Stimulated activated CD4-positive, alpha-beta T cell treated with anti-CD3 and anti-CD28 coated beads, Interleukin-4, amount 100 ng/mL, for 48 hours (primary cell): ENCODE results near the gene ANKRD6.
"Not testable (repeated sequence)": the region's sequence is repeated elsewhere in the genome, so short reads cannot be mapped to it uniquely, and the experiment has no call there.

ENCODE experiments used
- DNase-seq, 2 donors: peaks; one replicate each; pipeline ENCODE4 v3.0.0-alpha.2; 2020; ENCODE audit warnings: low read depth in 2 of 2

ANKRD6 gene

GRCh38 chr6:89432875-89433251 is at the start of gene ANKRD6:
Gene ANKRD6, plus strand, starts transcription at chr6:89433152. Its CDS starts 133,825 bp downstream, at chr6:89566977.
- peak; percentile 75 to 84 for DNase-seq

DNA sequence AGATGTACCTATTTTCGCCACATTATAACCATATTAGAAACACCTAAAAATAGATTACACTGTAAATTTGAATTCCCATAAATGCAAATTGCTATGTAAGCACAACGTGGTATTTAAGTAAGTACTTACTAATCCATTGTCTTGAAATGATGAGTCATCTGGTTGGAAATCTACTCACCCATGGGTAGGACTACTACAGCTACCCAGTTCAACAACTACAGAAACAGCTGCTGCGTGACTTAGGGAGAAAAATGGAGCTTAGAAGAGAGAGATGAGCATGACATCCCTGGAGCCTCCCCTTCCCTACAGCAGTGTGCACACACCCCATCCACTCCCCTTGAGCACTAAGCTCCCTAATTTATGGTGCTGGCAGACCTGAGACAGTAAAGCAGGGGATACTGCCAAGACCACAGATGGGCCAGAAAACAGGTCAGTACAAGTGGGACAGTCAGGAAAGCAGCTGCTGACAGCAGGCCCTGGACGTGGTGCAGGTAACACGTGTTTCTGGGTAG is 47.7 kb upstream of the ANKRD6 start:
- DNase-seq = no peak

GRCh38 chr6:89385846-89386245 is 47.1 kb upstream of the ANKRD6 start:
- DNase-seq = no peak

- DNase-seq = no peak
Observed at GRCh38 chr6:89386917-89387491, 45.9 kb upstream of the ANKRD6 start.

- DNase-seq = no peak
Observed at GRCh38 chr6:89387516-89388201, 45.3 kb upstream of the ANKRD6 start.

DNA sequence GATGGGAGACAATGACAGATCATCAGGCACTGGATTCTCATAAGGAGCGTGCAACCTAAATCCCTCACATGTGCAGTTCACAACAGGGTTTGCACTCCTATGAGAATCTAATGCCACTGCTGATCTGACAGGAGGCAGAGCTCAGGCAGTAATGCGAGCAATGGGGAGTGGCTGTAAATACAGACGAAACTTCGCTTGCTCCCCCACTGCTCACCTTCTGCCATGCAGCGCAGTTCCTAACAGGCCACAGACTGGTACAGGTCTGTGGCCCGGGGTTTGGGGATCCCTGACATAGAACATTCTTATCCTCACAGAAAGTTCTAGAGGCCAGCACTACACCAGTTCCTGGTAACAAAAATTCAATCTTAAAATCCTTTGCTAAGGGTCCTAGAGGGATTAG is 44.1 kb upstream of the ANKRD6 start:
- no peak for DNase-seq

DNA sequence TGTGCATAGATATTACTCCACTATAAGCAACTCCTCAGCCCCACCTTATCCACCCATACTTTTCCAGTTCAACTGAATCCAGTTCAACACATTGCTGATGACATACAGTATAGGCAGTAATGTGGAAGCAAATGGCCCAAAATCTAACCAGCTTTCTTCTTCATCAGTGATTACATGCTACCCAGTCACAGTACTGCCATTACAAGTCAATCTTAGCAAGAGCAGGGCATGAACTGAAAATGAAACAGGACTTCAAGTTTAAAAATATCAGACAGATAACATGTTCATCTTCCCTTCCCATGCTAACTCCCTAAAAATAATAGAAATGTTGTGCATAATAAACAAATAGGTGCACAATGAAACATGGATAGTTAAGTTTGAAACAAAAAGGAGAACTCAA is 40.1 kb upstream of the ANKRD6 start:
- no peak for DNase-seq

DNA sequence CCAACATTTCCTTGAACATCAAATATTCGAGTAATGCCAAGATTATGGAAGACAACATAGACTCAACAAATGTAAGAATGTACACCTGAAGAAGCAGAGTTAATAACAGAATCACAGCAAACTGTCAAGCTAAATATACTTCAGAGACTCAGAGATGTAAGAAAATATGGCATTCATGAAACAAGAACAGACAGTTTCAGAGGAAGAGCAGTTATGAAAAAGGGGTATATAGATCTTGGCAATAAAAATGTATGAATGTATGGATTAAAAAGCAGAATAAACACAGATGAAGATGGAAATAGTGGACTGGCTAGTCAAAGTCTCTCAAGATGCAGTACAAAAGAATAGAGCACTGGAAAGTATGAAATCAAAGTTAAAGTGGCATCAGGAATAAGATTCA is 39.3 kb upstream of the ANKRD6 start:
- DNase-seq = no peak

DNA sequence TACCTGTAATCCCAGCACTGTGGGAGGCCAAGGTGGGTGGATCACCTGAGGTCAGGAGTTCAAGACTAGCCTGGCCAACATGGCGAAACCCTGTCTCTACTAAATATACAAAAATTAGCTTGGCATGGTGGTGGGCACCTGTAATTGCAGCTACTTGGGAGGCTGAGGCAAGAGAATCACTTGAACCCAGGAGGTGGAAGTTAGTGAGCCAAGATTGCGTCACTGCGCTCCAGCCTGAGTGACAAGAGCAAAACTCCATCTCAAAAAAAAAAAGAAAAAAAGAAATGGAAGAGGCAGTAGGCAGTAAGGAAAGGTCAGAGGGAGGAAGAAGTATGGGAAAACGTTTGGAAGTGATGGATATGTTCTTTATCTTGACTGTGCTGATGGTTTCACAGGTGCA is 35.1 kb upstream of the ANKRD6 start:
- not testable (repeated sequence) for DNase-seq

GRCh38 chr6:89398762-89399525 is 34.0 kb upstream of the ANKRD6 start:
- no peak for DNase-seq

DNA sequence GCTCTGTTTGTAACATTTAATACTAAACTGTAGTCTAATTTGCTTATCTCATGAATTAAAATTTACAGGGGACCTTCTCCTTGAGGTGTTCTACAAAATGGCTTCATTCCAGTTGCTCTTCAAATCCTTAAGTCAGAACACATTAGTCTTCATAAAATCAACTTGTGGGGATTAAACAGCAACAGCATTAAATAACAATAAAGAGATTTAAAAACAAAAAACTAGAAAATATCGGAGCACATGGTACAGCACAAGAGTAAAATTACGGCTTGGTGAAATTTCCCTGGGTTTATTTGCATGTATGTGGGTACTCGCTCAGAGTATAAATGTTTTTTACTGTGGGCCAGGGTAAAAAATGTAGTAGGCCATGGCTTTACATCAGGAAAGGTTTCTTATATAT is 32.9 kb upstream of the ANKRD6 start:
- no peak for DNase-seq

DNA sequence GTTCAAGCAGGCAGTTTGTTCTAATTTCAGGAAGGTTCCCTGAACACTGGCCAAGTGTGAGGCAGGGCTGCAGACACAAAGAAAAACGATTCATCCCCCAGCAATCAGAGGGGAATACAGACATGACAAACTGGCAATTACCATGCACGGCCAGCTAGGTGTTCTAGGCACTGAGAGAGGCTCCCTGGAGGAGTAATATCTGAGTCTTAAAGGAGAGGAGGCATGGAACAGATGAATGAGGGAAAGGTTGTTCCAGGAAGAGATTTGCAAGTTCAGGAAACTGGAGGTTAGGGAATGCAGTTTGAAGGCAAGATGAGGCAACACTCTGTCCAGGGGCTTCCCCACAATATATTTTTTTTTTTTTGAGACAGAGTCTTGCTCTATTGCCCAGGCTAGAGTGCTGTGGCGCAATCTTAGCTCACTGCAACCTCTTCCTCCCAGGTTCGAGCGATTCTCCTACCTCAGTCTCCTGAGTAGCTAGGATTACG is 32.0 kb upstream of the ANKRD6 start:
- no peak for DNase-seq

- no peak for DNase-seq
Observed at GRCh38 chr6:89402776-89403175, 30.2 kb upstream of the ANKRD6 start.

DNA sequence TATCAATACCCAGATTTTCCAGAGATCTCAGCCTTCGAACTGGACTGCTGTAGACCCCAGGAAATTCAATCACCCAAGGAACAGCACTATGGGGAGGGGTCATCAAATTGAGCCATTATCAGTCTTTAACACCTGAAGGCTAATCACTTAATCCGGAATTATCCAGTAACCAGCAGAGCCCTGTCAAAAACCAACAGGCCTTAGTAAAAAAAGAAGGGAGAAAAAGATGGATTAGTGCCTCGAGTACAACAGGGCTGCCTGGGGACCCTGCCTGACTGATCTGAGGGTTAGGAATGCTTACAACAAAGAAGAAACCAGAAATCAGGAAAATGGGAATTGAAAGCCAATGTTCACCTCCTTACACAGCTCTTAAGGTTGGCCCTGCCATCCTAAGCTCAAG is 28.4 kb upstream of the ANKRD6 start:
- DNase-seq = no peak

DNA sequence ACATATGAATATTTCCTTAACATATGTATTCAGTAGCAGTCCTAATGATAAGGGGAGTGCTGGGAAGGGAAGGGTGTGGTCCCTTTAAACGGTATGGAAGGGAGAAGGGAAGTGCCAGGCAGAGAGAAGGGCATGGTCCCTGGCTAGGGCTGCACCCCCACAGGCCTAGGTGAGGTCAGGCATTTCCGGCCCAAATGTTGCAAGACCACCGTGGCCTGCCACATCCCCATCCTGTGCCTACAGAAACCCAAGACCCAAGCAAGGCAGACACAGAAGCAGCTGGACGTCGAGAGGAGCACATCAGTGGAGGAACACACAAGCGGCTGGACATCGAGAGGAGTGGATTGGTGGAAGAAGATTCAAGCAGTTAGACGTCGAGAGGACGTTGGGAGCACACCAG is 26.8 kb upstream of the ANKRD6 start:
- no peak for DNase-seq

DNA sequence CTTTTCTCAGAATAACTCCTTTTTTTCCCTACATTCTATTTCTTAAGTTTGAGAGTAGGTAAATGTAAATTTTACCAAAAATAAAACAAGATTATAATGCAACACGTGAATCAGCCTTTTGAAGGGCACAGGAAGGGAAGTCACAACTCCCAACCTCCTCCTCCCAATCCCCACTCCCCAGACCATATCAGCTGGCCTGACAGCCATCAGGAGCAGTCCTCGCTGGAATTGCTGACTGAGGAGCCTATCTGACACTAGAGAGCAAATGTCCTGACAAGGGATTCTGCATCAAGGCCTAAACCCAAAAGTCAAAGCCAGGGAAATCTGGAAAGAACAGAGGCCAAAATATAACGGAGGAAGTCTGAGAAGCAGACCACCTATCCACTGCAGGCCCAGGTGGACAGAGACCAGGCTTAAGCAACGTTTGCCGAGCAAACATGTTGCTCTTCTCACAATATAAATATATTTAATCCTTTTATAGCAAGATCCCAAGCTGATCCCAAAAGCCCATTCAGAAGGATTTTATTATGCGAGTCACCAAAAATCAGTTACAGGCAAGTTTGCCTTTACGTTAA is 23.4 kb upstream of the ANKRD6 start:
- DNase-seq = no peak

DNA sequence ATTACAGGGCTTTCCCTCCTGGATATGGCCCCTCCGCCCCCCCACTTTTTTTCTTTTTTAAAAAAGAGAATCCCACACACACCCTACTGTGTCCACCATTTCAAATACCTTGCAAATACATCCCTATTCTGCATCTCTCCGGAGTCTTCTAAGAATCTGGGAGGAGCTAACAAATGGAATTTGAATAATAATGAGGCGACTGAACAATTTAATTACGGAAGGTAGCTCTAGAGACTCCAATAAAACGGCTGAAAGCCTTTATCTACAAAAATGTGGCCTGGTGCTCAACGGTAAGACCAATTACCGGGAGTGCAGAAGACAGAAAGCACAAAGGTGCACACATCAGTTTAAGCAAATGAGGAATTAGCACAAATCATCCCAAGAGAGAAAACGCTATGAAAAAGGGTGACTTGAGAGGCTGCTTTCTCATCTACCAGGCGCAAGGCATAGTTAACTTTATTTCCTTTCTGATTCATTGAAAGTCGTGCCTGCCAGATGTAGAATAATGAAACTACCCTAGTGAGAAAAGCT is 22.7 kb upstream of the ANKRD6 start:
- DNase-seq = no peak

DNA sequence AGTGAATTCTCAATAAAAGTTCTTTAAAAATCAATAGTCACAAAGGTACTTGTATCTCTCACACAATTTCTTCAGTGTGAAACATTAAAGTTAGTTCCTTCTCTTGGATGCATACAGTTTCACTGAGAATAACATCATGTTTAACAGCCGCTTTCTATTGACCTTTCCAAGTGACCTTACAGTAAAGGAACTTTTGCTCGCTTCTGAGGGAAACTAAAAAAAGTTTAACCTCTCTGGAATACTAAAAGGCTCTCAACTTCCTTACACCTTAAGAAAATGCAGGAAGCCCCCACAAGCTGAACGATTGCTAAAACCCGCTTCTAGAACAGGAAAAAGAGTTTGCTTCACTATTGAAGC is 22.2 kb upstream of the ANKRD6 start:
- no peak for DNase-seq

GRCh38 chr6:89411145-89412070 is 21.5 kb upstream of the ANKRD6 start:
- DNase-seq = peak; percentile 13 to 15

- DNase-seq = peak; percentile 46 to 56
Observed at GRCh38 chr6:89412071-89413005, 20.6 kb upstream of the ANKRD6 start, which contains the start of gene RRAGD. Gene RRAGD, minus strand, starts transcription at chr6:89412273. Its CDS starts 280 bp downstream, at chr6:89411993.
